ENCODE data around the gene ESYT3.
A peak's percentile ranks its signal among the peaks of the same experiment; 100 is the strongest.

ESYT3 gene

GRCh38 chr3:138434276-138434874 is at the start of gene ESYT3:
ESYT3 (plus strand) TSS chr3:138434616; CDS start chr3:138434799, 183 bp downstream.
- H2AFZ ChIP-seq (ENCODE audit: low read depth, low read length), result peak within 1 kb of the TSS; percentile 68
- H3K4me1 ChIP-seq (ENCODE audit: insufficient read depth, low read length), result peaks cover 12% of the 10 kb centered on the region
- H3K4me3 ChIP-seq (ENCODE audit: low read length), result peak within 1 kb of the TSS; percentile 41
- no peaks in the 10 kb centered on the region for H3K36me3 ChIP-seq (ENCODE audit: insufficient read depth, low read length)
- peaks cover 74% of the 10 kb centered on the region for H3K27me3 ChIP-seq (ENCODE audit: insufficient read depth, low read length)
- peaks cover 5% of the 10 kb centered on the region for H3K9me3 ChIP-seq (ENCODE audit: low read length)

GRCh38 chr3:138384976-138385375 is 49.4 kb upstream of the ESYT3 start:
- Histone ChIP-seq H3K9me3 (ENCODE audit: low read length) (peaks cover 4% of the 10 kb centered on the region), H2AFZ (ENCODE audit: low read depth, low read length) (no peak overlapping the region), H3K36me3 (ENCODE audit: insufficient read depth, low read length) (no peaks in the 10 kb centered on the region), H3K4me1 (ENCODE audit: insufficient read depth, low read length) (peaks cover 15% of the 10 kb centered on the region), H3K27me3 (ENCODE audit: insufficient read depth, low read length) (no peaks in the 10 kb centered on the region), H3K4me3 (ENCODE audit: low read length) (no peak overlapping the region)

- Histone ChIP-seq H3K4me1 (ENCODE audit: insufficient read depth, low read length) (no peaks in the 10 kb centered on the region), H3K4me3 (ENCODE audit: low read length) (no peak overlapping the region), H3K9me3 (ENCODE audit: low read length) (peaks cover 4% of the 10 kb centered on the region), H3K27me3 (ENCODE audit: insufficient read depth, low read length) (no peaks in the 10 kb centered on the region), H3K36me3 (ENCODE audit: insufficient read depth, low read length) (no peaks in the 10 kb centered on the region), H2AFZ (ENCODE audit: low read depth, low read length) (no peak overlapping the region)
These were observed 45.2 kb upstream of the ESYT3 start for GRCh38 chr3:138389144-138389601.

- Histone ChIP-seq H3K4me3 (ENCODE audit: low read length) (no peak overlapping the region), H3K4me1 (ENCODE audit: insufficient read depth, low read length) (no peaks in the 10 kb centered on the region), H3K27me3 (ENCODE audit: insufficient read depth, low read length) (no peaks in the 10 kb centered on the region), H2AFZ (ENCODE audit: low read depth, low read length) (no peak overlapping the region), H3K36me3 (ENCODE audit: insufficient read depth, low read length) (no peaks in the 10 kb centered on the region), H3K9me3 (ENCODE audit: low read length) (peaks cover 4% of the 10 kb centered on the region)
These were observed 44.4 kb upstream of the ESYT3 start for GRCh38 chr3:138389841-138390581.

- Histone ChIP-seq H2AFZ (ENCODE audit: low read depth, low read length) (no peak overlapping the region), H3K36me3 (ENCODE audit: insufficient read depth, low read length) (no peaks in the 10 kb centered on the region), H3K4me3 (ENCODE audit: low read length) (no peak overlapping the region), H3K9me3 (ENCODE audit: low read length) (peaks cover 4% of the 10 kb centered on the region), H3K4me1 (ENCODE audit: insufficient read depth, low read length) (no peaks in the 10 kb centered on the region), H3K27me3 (ENCODE audit: insufficient read depth, low read length) (no peaks in the 10 kb centered on the region)
These were observed 43.9 kb upstream of the ESYT3 start for GRCh38 chr3:138390582-138390932.

GRCh38 chr3:138394156-138394555 is 40.3 kb upstream of the ESYT3 start:
- Histone ChIP-seq H3K4me1 (ENCODE audit: insufficient read depth, low read length) (no peaks in the 10 kb centered on the region), H2AFZ (ENCODE audit: low read depth, low read length) (no peak overlapping the region), H3K27me3 (ENCODE audit: insufficient read depth, low read length) (no peaks in the 10 kb centered on the region), H3K9me3 (ENCODE audit: low read length) (no peaks in the 10 kb centered on the region), H3K4me3 (ENCODE audit: low read length) (no peak overlapping the region), H3K36me3 (ENCODE audit: insufficient read depth, low read length) (no peaks in the 10 kb centered on the region)

- H3K4me3 ChIP-seq (ENCODE audit: low read length), result no peak overlapping the region
- no peak overlapping the region for H2AFZ ChIP-seq (ENCODE audit: low read depth, low read length)
- H3K9me3 ChIP-seq (ENCODE audit: low read length), result no peaks in the 10 kb centered on the region
- no peaks in the 10 kb centered on the region for H3K4me1 ChIP-seq (ENCODE audit: insufficient read depth, low read length)
- no peaks in the 10 kb centered on the region for H3K27me3 ChIP-seq (ENCODE audit: insufficient read depth, low read length)
- H3K36me3 ChIP-seq (ENCODE audit: insufficient read depth, low read length), result no peaks in the 10 kb centered on the region
These were observed 39.7 kb upstream of the ESYT3 start for GRCh38 chr3:138394686-138395085.

GRCh38 chr3:138395865-138396751 is 38.3 kb upstream of the ESYT3 start:
- H2AFZ ChIP-seq (ENCODE audit: low read depth, low read length), result no peak overlapping the region
- peaks cover 7% of the 10 kb centered on the region for H3K36me3 ChIP-seq (ENCODE audit: insufficient read depth, low read length)
- no peaks in the 10 kb centered on the region for H3K27me3 ChIP-seq (ENCODE audit: insufficient read depth, low read length)
- no peaks in the 10 kb centered on the region for H3K4me1 ChIP-seq (ENCODE audit: insufficient read depth, low read length)
- no peak overlapping the region for H3K4me3 ChIP-seq (ENCODE audit: low read length)
- H3K9me3 ChIP-seq (ENCODE audit: low read length), result no peaks in the 10 kb centered on the region

- no peak overlapping the region for H2AFZ ChIP-seq (ENCODE audit: low read depth, low read length)
- H3K4me3 ChIP-seq (ENCODE audit: low read length), result no peak overlapping the region
- H3K27me3 ChIP-seq (ENCODE audit: insufficient read depth, low read length), result no peaks in the 10 kb centered on the region
- no peaks in the 10 kb centered on the region for H3K9me3 ChIP-seq (ENCODE audit: low read length)
- no peaks in the 10 kb centered on the region for H3K4me1 ChIP-seq (ENCODE audit: insufficient read depth, low read length)
- peaks cover 7% of the 10 kb centered on the region for H3K36me3 ChIP-seq (ENCODE audit: insufficient read depth, low read length)
These were observed 37.5 kb upstream of the ESYT3 start for GRCh38 chr3:138396752-138397410.

GRCh38 chr3:138397983-138398382 is 36.4 kb upstream of the ESYT3 start:
- peaks cover 10% of the 10 kb centered on the region for H3K36me3 ChIP-seq (ENCODE audit: insufficient read depth, low read length)
- H3K4me1 ChIP-seq (ENCODE audit: insufficient read depth, low read length), result no peaks in the 10 kb centered on the region
- no peak overlapping the region for H2AFZ ChIP-seq (ENCODE audit: low read depth, low read length)
- no peaks in the 10 kb centered on the region for H3K27me3 ChIP-seq (ENCODE audit: insufficient read depth, low read length)
- H3K4me3 ChIP-seq (ENCODE audit: low read length), result no peak overlapping the region
- H3K9me3 ChIP-seq (ENCODE audit: low read length), result no peaks in the 10 kb centered on the region

GRCh38 chr3:138398791-138399575 is 35.4 kb upstream of the ESYT3 start:
- H3K36me3 ChIP-seq (ENCODE audit: insufficient read depth, low read length), result peaks cover 19% of the 10 kb centered on the region
- H3K9me3 ChIP-seq (ENCODE audit: low read length), result no peaks in the 10 kb centered on the region
- no peaks in the 10 kb centered on the region for H3K4me1 ChIP-seq (ENCODE audit: insufficient read depth, low read length)
- H3K4me3 ChIP-seq (ENCODE audit: low read length), result no peak overlapping the region
- H2AFZ ChIP-seq (ENCODE audit: low read depth, low read length), result no peak overlapping the region
- no peaks in the 10 kb centered on the region for H3K27me3 ChIP-seq (ENCODE audit: insufficient read depth, low read length)

- Histone ChIP-seq H3K27me3 (ENCODE audit: insufficient read depth, low read length) (no peaks in the 10 kb centered on the region), H3K36me3 (ENCODE audit: insufficient read depth, low read length) (peaks cover 26% of the 10 kb centered on the region), H3K4me1 (ENCODE audit: insufficient read depth, low read length) (no peaks in the 10 kb centered on the region), H2AFZ (ENCODE audit: low read depth, low read length) (no peak overlapping the region), H3K9me3 (ENCODE audit: low read length) (peaks cover 2% of the 10 kb centered on the region), H3K4me3 (ENCODE audit: low read length) (no peak overlapping the region)
These were observed 34.6 kb upstream of the ESYT3 start for GRCh38 chr3:138399766-138400165.

All from neuron (in vitro differentiated cells).